K562 (cell line): Measurements from ENCODE around the gene SGIP1. TPM values are rescaled to one million over a fixed set of nuclear protein-coding genes. Genes with fewer than 3 reads are reported as not detected.

Experiments used
- ATAC-seq: fragments of 200-7000 bp; cut with Tn5 transposase; 3 replicates; pipeline ENCODE4 v1.9.1; 2020; ENCODE audit warnings: moderate library complexity
- BruUV-seq: library from RNA; stranded (reverse); fragments of 400-500 nt; replicated peaks from 2 replicates; lab custom pipeline; 2021; lab: Mats Ljungman, UMichigan
- CTCF ChIA-PET: fragments of 300-600 bp; formaldehyde crosslinking; extraction: SDS; loops from one replicate; lab custom pipeline; 2021; ENCODE audit warnings: low intra/inter-chr PET ratio; lab: Yijun Ruan, JAX
- POLR2A ChIA-PET: fragments of 300-600, 350-650 bp; sonication (Branson Sonifier 250); formaldehyde crosslinking; extraction: SDS; loops from one replicate; lab custom pipeline; 2021; ENCODE audit warnings: antibody characterized with exemption, inconsistent platforms; lab: Yijun Ruan, JAX
- DNase-seq, 4 experiments: peaks; one replicate each; pipeline versions ENCODE4 v3.0.0 to v3.0.0-alpha.2; 2011 to 2018; ENCODE audit warnings: low spot score in 3 of 4, mixed read lengths in 3 of 4; ENCODE audit errors: extremely low read depth in 1 of 4
- FAIRE-seq: peaks from 2 replicates; lab custom pipeline; 2011; peaks lifted over from hg19 to GRCh38; lab: Jason Lieb, UNC
- H2AFZ ChIP-seq: 2 replicates; pipeline ENCODE4 v1.6.0; 2011; ENCODE audit warnings: low read depth, low read length, control low read depth, inconsistent platforms
- H3K27ac ChIP-seq: fragments of 200-600 bp; 3 replicates; pipeline ENCODE4 v1.8.0; 2011; ENCODE audit warnings: low read depth, mild to moderate bottlenecking, control low read depth, inconsistent platforms, low read length, moderate library complexity, mixed read lengths; ENCODE audit errors: extremely low read depth
- H3K27me3 ChIP-seq, 2 experiments: fragments of 300-600 bp in 1 of 2; 2 replicates in 1 of 2; 3 replicates in 1 of 2; pipeline versions ENCODE4 v1.6.0 to v1.8.0; 2011; ENCODE audit warnings: inconsistent platforms in 2 of 2, low read length in 2 of 2, mild to moderate bottlenecking in 1 of 2, mixed read lengths in 1 of 2, moderate library complexity in 1 of 2; ENCODE audit not compliant: control insufficient read depth in 2 of 2, insufficient read depth in 2 of 2
- H3K36me3 ChIP-seq: fragments of 300-600 bp; 3 replicates; pipeline ENCODE4 v1.8.0; 2011; ENCODE audit warnings: mild to moderate bottlenecking, low read length, inconsistent platforms; ENCODE audit not compliant: control insufficient read depth, insufficient read depth
- H3K4me1 ChIP-seq, 2 experiments: fragments of 200-600 bp in 1 of 2; replicated peaks in 1 of 2; 2 replicates in 1 of 2; 3 replicates in 1 of 2; pipeline versions ENCODE4 v1.5.1 to v1.8.0; 2011; ENCODE audit warnings: inconsistent platforms in 2 of 2, low read length in 2 of 2, mild to moderate bottlenecking in 1 of 2, mixed read lengths in 1 of 2, moderate library complexity in 1 of 2; ENCODE audit not compliant: control insufficient read depth in 2 of 2, insufficient read depth in 2 of 2
- H3K4me2 ChIP-seq: 2 replicates; pipeline ENCODE4 v1.6.1; 2011; ENCODE audit warnings: low read length, control low read depth, inconsistent platforms, mixed read lengths; ENCODE audit not compliant: insufficient read depth
- H3K4me3 ChIP-seq: fragments of 200-600 bp; sonication (generic), shearing (Covaris generic); 2 replicates; pipeline ENCODE4 v1.5.1; 2016; ENCODE audit warnings: control low read depth, inconsistent platforms
- H3K79me2 ChIP-seq: fragments of 200-600 bp; 3 replicates; pipeline ENCODE4 v1.8.0; 2011; ENCODE audit warnings: low read length, inconsistent platforms; ENCODE audit not compliant: control insufficient read depth, insufficient read depth
- H3K9ac ChIP-seq, 2 experiments: 2 replicates each; pipeline versions ENCODE4 v1.6.0 to v1.6.1; 2011; ENCODE audit warnings: low read depth in 2 of 2, low read length in 2 of 2, control low read depth in 1 of 2, inconsistent platforms in 1 of 2, mild to moderate bottlenecking in 1 of 2, mixed read lengths in 1 of 2; ENCODE audit not compliant: insufficient read depth in 1 of 2
- H3K9me1 ChIP-seq: one replicate; pipeline ENCODE4 v1.6.0; 2011; ENCODE audit warnings: inconsistent platforms, mild to moderate bottlenecking, low read length, moderate library complexity; ENCODE audit not compliant: control insufficient read depth, insufficient read depth
- H3K9me3 ChIP-seq: replicated peaks from 2 replicates; pipeline ENCODE4 v1.5.1; 2011; ENCODE audit warnings: low read depth, low read length, inconsistent platforms; ENCODE audit not compliant: control insufficient read depth, insufficient read depth
- H4K20me1 ChIP-seq: replicated peaks from 2 replicates; pipeline ENCODE4 v1.6.1; 2011; ENCODE audit warnings: low read length, inconsistent platforms, mixed read lengths; ENCODE audit not compliant: control insufficient read depth, insufficient read depth
- MYBL2 ChIP-seq, 2 experiments: fragments of 450-650 bp in 1 of 2; sonication (generic) in 1 of 2; formaldehyde crosslinking in 1 of 2; IDR thresholded peaks; 2 replicates each; pipeline versions ENCODE4 v1.6.1 to v1.8.1; 2017 to 2022; ENCODE audit warnings: borderline replicate concordance in 1 of 2, inconsistent platforms in 1 of 2, low read depth in 1 of 2, mild to moderate bottlenecking in 1 of 2, missing genetic modification reagents in 1 of 2, moderate library complexity in 1 of 2
- SAFB ChIP-seq: fragments of 200-400 bp; formaldehyde crosslinking; IDR thresholded peaks from 2 replicates; pipeline ENCODE4 v1.6.1; 2017; ENCODE audit warnings: low read depth, low read length, borderline replicate concordance
- TEAD1 ChIP-seq, 2 experiments: fragments of 450-650 bp in 1 of 2; sonication (generic) in 1 of 2; formaldehyde crosslinking; IDR thresholded peaks; 2 replicates each; pipeline versions ENCODE4 v1.4.0 to v1.8.0; 2020 to 2022; ENCODE audit warnings: mild to moderate bottlenecking in 2 of 2, missing genetic modification reagents in 1 of 2
- ZSCAN29 ChIP-seq: fragments of 450-650 bp; IDR thresholded peaks from 2 replicates; pipeline ENCODE4 v1.6.1; 2017
- WGBS: fragments of 100-300 bp; shearing (Covaris generic); methylation state at CpG from one replicate; pipeline ENCODE4 v1.1.6; 2016; ENCODE audit warnings: low coverage, mixed read lengths; ENCODE audit not compliant: insufficient coverage; ENCODE audit errors: missing lambda C conversion rate; 5-methylcytosine and 5-hydroxymethylcytosine counted together
- in situ Hi-C: fragments of 300-500 bp; cut with MboI; formaldehyde crosslinking; loops from 4 replicates; pipeline ENCODE4 v1.15.0; 2018; ENCODE audit warnings: inconsistent platforms, mixed read lengths
- intact Hi-C: fragments of 100-400 bp; cut with micrococcal nuclease; formaldehyde crosslinking; loops from 2 replicates; pipeline ENCODE4 v1.14.2; 2022
- polyA plus RNA-seq, 8 experiments: library from polyadenylated mRNA; depleted of rRNA in 4 of 8; stranded (reverse) in 5 of 8; unstranded in 3 of 8; fragments of >200 nt; fragmentation: Nextera tagmentation in 2 of 8; fragmentation: Illumina TruSeq in 1 of 8; extraction: Ambion mirVana in 2 of 8; extraction: Trizol in 1 of 8; gene quantifications; 2 replicates each; pipeline versions ENCODE4 v1.2.1 to v1.2.3, GENCODE V29; 2011 to 2014; ENCODE audit warnings: inconsistent platforms in 1 of 8, missing spikeins in 1 of 8
- total RNA-seq, 7 experiments: library from RNA; depleted of rRNA in 6 of 7; stranded (reverse); fragments of >200 nt in 6 of 7; fragmentation: Illumina TruSeq in 2 of 7; extraction: Trizol in 2 of 7; gene quantifications; 2 replicates each; pipeline versions ENCODE4 v1.2.1 to v1.2.3, GENCODE V29; 2011 to 2021; ENCODE audit warnings: low replicate concordance in 1 of 7

SGIP1 gene
- total and polyA plus RNA-seq, 9 of the 15 experiments (the other 6 are each of a cell fraction or from before 2014, with no cell fraction given) = 0.07 to 0.35 TPM; not detected in 7

DNA sequence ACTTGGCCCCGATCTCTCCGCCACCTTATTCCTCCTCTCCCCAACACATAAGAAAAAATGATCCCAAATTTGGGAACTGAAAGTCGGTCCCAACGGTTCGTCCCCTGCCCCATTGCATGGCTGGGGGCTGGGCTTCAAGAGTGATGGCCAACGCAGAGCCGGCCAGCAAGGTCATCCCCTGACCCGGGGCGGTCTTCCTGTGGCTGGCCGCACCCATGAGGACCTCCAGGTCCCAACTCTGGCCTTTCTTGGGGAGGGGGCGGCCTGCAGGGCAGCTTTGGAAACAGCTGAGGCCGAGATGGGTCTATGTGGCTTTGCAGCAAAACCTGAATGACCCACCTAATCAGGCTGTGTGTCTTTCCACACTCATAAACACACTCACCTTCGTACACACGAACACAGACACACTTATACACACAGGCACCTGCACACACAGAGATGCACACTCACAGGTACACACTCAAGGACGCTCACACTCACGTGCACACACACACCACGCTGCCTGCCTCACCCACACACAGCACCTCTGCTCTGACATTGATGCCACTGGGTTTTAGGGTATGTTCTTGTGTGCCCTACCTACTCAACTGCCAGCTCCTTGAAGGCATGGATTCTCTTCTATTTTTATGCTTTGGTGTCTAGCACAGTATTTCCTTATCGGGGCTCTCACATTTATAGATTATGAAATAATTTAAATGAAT is 218.9 kb downstream of the SGIP1 start:
- WGBS = 62% methylated on average over 17 of the region's 18 CpGs
- POLR2A ChIA-PET = interaction anchor here (0.6 kb wide), 2 partner anchors 17 to 746 kb away, joined by 3 read pairs; no protein-coding TSS in a partner anchor
- no peak for TF ChIP-seq MYBL2 (IDR thresholded peaks at IDR 0.05; ENCODE audit: low read depth)
- TF ChIP-seq MYBL2 (CRISPR knock-in tag; IDR thresholded peaks at IDR 0.05; ENCODE audit: borderline replicate concordance) = no peak
- TF ChIP-seq ZSCAN29 = no peak
- no peak for TF ChIP-seq TEAD1 (CRISPR knock-in tag; IDR thresholded peaks at IDR 0.05)
- TF ChIP-seq SAFB = no peak

More for the DNA sequence above, 218.9 kb downstream of the SGIP1 start:
- DNase-seq = no peak
- no peaks in the 10 kb centered on the region for H3K27me3 ChIP-seq
- intact Hi-C loops = no loop called here
- H3K9me1 ChIP-seq = no peaks in the 10 kb centered on the region
- CTCF ChIA-PET = no interaction called here
- H3K79me2 ChIP-seq = no peaks in the 10 kb centered on the region
- 0 out of 2 replicates have a peak, but pooled peaks cover 2% of the 10 kb centered on the region for H3K9me3 ChIP-seq
- no peaks in the 10 kb centered on the region for H4K20me1 ChIP-seq
- no peak for FAIRE-seq
- H3K4me2 ChIP-seq = no peak overlapping the region
- H3K36me3 ChIP-seq = no peaks in the 10 kb centered on the region
- H3K27ac ChIP-seq = no peak overlapping the region
- no TSS peak for BruUV-seq
- no peak overlapping the region for H3K9ac ChIP-seq
- no peak overlapping the region for H3K4me3 ChIP-seq
- H2AFZ ChIP-seq = no peak overlapping the region
- in situ Hi-C loops = no loop called here
- H3K4me1 ChIP-seq = peaks cover 8 to 14% of the 10 kb centered on the region in 2 experiments; a peak in 4 of 5 replicates
- no peak for ATAC-seq
